HFFc6 (cell line): ENCODE data around the gene ZNFX1. TPM values are rescaled to one million over a fixed set of nuclear protein-coding genes. Genes with fewer than 3 reads are reported as not detected.

Experiments
- DNase-seq: peaks from one replicate; pipeline ENCODE4 v3.0.0-alpha.2; 2018
- H3K27ac Mint-ChIP-seq: 2 replicates; pipeline ENCODE4 v1.8.0; 2020; ENCODE audit warnings: mild to moderate bottlenecking, mixed read lengths
- H3K27me3 Mint-ChIP-seq: 2 replicates; pipeline ENCODE4 v1.8.0; 2021; ENCODE audit warnings: mild to moderate bottlenecking, moderate library complexity, mixed read lengths; ENCODE audit not compliant: insufficient read depth
- H3K36me3 Mint-ChIP-seq: 2 replicates; pipeline ENCODE4 v1.8.0; 2021; ENCODE audit warnings: low read depth, mixed read lengths
- H3K4me1 Mint-ChIP-seq: 2 replicates; pipeline ENCODE4 v1.8.0; 2020; ENCODE audit warnings: low read depth, mixed read lengths
- H3K4me3 Mint-ChIP-seq: 2 replicates; pipeline ENCODE4 v1.8.0; 2020; ENCODE audit warnings: mild to moderate bottlenecking, moderate library complexity, mixed read lengths
- H3K9me3 Mint-ChIP-seq: 2 replicates; pipeline ENCODE4 v1.8.0; 2020; ENCODE audit warnings: mild to moderate bottlenecking, mixed read lengths
- total RNA-seq, 6 experiments: library from RNA; stranded (reverse); fragmentation: NEBNext Ultra II Directional; extraction: Animal tissue kit (Norgen Biotek cat#: 25700); gene quantifications; 2 replicates in 1 of 6; 3 replicates in 5 of 6; pipeline ENCODE4 v1.2.3, GENCODE V29; 2021
- TF ChIP-seq, protein P1 (sequence below): fragments of 200-600 bp; sonication (generic); IDR thresholded peaks from 2 replicates; pipeline ENCODE4 v1.5.0; 2021; ENCODE audit warnings: antibody characterized with exemption, mild to moderate bottlenecking

Gene ZNFX1
- total RNA-seq, 6 experiments from 2014 or later, result 36.1 to 41.0 (median 38.7) TPM

GRCh38 chr20:49260218-49260617 is 17.6 kb downstream of the ZNFX1 start:
- Mint-ChIP-seq H3K4me1 (peaks cover 5% of the 10 kb centered on the region; the same call in 1 of the 2 replicates), H3K9me3 (no peaks in the 10 kb centered on the region), H3K27me3 (no peaks in the 10 kb centered on the region), H3K27ac (no peak overlapping the region), H3K4me3 (no peak overlapping the region), H3K36me3 (peaks cover 40% of the 10 kb centered on the region)
- no peak for DNase-seq
- TF ChIP-seq, protein P1, sequence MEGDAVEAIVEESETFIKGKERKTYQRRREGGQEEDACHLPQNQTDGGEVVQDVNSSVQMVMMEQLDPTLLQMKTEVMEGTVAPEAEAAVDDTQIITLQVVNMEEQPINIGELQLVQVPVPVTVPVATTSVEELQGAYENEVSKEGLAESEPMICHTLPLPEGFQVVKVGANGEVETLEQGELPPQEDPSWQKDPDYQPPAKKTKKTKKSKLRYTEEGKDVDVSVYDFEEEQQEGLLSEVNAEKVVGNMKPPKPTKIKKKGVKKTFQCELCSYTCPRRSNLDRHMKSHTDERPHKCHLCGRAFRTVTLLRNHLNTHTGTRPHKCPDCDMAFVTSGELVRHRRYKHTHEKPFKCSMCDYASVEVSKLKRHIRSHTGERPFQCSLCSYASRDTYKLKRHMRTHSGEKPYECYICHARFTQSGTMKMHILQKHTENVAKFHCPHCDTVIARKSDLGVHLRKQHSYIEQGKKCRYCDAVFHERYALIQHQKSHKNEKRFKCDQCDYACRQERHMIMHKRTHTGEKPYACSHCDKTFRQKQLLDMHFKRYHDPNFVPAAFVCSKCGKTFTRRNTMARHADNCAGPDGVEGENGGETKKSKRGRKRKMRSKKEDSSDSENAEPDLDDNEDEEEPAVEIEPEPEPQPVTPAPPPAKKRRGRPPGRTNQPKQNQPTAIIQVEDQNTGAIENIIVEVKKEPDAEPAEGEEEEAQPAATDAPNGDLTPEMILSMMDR, result no peak

DNA sequence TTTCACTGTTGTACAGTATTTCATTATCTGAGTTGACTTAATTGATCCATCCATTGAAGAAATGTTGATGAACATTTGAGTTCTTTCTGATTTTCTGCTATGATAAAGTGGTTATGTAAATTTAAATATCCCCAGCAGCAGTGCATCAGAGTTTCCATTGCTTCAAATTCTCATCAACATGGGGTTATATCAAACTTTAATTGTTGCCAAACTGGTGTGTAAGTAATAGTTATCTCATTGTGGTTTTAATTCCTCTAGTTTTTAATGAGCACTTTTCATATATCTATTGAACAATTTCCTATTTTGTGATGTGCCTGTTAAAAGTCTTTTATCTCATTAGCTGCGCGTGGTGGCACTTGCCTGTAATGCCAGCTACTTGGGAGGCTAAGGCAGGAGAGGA is 18.1 kb downstream of the ZNFX1 start:
- Mint-ChIP-seq H3K27me3 (no peaks in the 10 kb centered on the region), H3K9me3 (no peaks in the 10 kb centered on the region), H3K36me3 (peaks cover 37% of the 10 kb centered on the region), H3K27ac (no peak overlapping the region), H3K4me1 (peaks cover 5% of the 10 kb centered on the region; the same call in 1 of the 2 replicates), H3K4me3 (no peak overlapping the region)
- TF ChIP-seq, protein P1, result no peak
- DNase-seq, result no peak

GRCh38 chr20:49259284-49259683 is 18.6 kb downstream of the ZNFX1 start:
- Mint-ChIP-seq H3K9me3 (no peaks in the 10 kb centered on the region), H3K4me3 (no peak overlapping the region), H3K27ac (no peak overlapping the region), H3K27me3 (no peaks in the 10 kb centered on the region), H3K4me1 (peaks cover 5% of the 10 kb centered on the region; the same call in 1 of the 2 replicates), H3K36me3 (peaks cover 32% of the 10 kb centered on the region)
- DNase-seq, result no peak
- TF ChIP-seq, protein P1, result no peak

DNA sequence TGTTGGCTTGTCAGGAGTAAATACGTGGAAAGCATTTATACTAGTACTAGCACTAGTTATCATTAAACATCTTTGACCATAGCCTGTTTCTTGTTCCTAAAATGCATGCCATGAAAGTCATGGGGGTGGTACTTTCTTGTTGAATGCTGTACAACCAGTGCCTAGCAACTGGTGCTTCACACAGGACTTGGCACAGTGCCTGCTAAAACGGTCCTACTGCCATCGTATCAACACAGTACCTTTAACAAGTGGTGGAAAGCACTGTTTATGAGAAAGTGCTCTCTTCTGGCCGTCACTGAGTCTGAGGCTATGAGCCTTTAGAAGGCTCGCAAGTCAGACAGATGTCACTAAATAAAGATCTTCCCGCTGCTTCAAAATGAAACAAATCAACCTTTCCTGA is 21.6 kb downstream of the ZNFX1 start:
- H3K27ac Mint-ChIP-seq, result no peak overlapping the region
- H3K9me3 Mint-ChIP-seq, result no peaks in the 10 kb centered on the region
- peaks cover 5% of the 10 kb centered on the region; the same call in 1 of the 2 replicates for H3K4me1 Mint-ChIP-seq
- no peak overlapping the region for H3K4me3 Mint-ChIP-seq
- TF ChIP-seq, protein P1, result no peak
- no peak for DNase-seq
- H3K27me3 Mint-ChIP-seq, result no peaks in the 10 kb centered on the region
- peaks cover 31% of the 10 kb centered on the region for H3K36me3 Mint-ChIP-seq

DNA sequence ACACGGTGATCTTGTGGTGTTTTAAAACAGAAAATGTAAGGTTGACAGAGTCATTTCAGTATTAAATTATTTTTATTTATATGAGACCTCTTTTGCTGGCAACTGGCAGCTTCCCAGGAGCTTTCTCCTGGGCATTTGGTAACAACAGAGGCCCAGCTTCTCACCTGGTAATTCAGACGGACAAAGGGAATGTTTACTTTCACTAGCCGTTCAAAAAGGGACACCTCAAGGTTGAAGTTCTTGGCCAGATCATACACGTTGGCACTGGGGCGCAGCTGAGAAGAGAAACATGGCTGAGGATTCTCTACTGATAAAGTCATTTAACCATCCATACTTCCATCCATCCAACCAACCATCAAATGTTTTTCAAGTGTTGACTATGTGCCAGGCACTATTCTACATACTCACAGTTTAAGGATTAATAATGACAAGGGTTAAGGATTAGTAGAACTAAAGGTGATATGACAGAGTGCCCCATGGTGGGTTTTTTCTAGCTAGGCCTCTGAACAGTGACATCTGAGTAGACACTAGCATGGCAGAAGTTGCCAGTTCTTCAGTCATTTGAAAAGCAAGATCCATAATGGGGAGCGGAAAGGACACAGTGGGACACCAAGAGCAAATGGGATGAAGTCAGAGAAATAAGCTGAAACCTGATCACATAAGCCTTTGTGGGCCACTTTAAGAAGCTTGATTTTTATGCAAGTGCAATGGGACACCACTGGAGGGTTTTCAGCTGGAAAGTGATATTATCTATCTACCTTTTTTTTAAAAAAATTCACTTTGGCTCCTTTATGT is 25.1 kb downstream of the ZNFX1 start:
- TF ChIP-seq, protein P1, result no peak
- Mint-ChIP-seq H3K27ac (no peak overlapping the region; the same call in 1 of the 2 replicates), H3K9me3 (no peaks in the 10 kb centered on the region), H3K4me3 (no peak overlapping the region), H3K27me3 (peaks cover 6% of the 10 kb centered on the region), H3K4me1 (no peaks in the 10 kb centered on the region), H3K36me3 (peaks cover 33% of the 10 kb centered on the region)
- no peak for DNase-seq
